CD8-positive, alpha-beta memory T cell (primary cell): ENCODE results near the gene GALNT10. TPM values are rescaled to one million over a fixed set of nuclear protein-coding genes. Genes with fewer than 3 reads are reported as not detected.
A peak's percentile ranks its signal among the peaks of the same experiment; 100 is the strongest.

ENCODE experiments used
- CTCF ChIA-PET: fragments of 350-600 bp; sonication (Branson Sonifier 250); formaldehyde crosslinking; loops from one replicate; lab custom pipeline; 2021; ENCODE audit warnings: antibody characterized with exemption; lab: Charles Lee
- POLR2A ChIA-PET: fragments of 350-600 bp; sonication (Branson Sonifier 250); formaldehyde crosslinking; loops from one replicate; lab custom pipeline; 2021; ENCODE audit warnings: antibody characterized with exemption; lab: Charles Lee
- DNase-seq, 5 donors: peaks; one replicate each; pipeline versions ENCODE4 v3.0.0 to v3.0.0-alpha.2; 2020 to 2022; ENCODE audit warnings: mixed read lengths in 1 of 5
- H3K27ac ChIP-seq: one replicate; pipeline ENCODE4 v1.7.0; 2013; ENCODE audit warnings: low read depth, mild to moderate bottlenecking, low read length, moderate library complexity
- H3K27me3 ChIP-seq: 2 replicates; pipeline ENCODE4 v1.7.0; 2013; ENCODE audit warnings: low read length, mild to moderate bottlenecking; ENCODE audit not compliant: insufficient read depth, poor library complexity, severe bottlenecking
- H3K36me3 ChIP-seq: 2 replicates; pipeline ENCODE4 v1.7.0; 2013; ENCODE audit warnings: mild to moderate bottlenecking, low read length, moderate library complexity; ENCODE audit not compliant: insufficient read depth
- H3K4me1 ChIP-seq: 2 replicates; pipeline ENCODE4 v1.7.0; 2013; ENCODE audit warnings: mild to moderate bottlenecking, low read length, moderate library complexity; ENCODE audit not compliant: insufficient read depth
- H3K4me3 ChIP-seq: 2 replicates; pipeline ENCODE4 v1.7.0; 2013; ENCODE audit warnings: mild to moderate bottlenecking, low read length
- H3K9me3 ChIP-seq: 2 replicates; pipeline ENCODE4 v1.7.0; 2013; ENCODE audit warnings: mild to moderate bottlenecking, low read length
- H3K27ac Mint-ChIP-seq, 8 donors: one replicate each; pipeline ENCODE4 v1.8.0; 2020 to 2021; ENCODE audit warnings: mixed read lengths in 8 of 8, mild to moderate bottlenecking in 6 of 8, inconsistent platforms in 3 of 8, moderate library complexity in 3 of 8
- H3K27me3 Mint-ChIP-seq, 2 donors: one replicate each; pipeline ENCODE4 v1.8.0; 2020 to 2021; ENCODE audit warnings: mixed read lengths in 2 of 2, mild to moderate bottlenecking in 1 of 2, moderate library complexity in 1 of 2
- H3K36me3 Mint-ChIP-seq, 3 donors: one replicate each; pipeline ENCODE4 v1.8.0; 2020 to 2021; ENCODE audit warnings: mixed read lengths in 3 of 3, inconsistent platforms in 1 of 3, mild to moderate bottlenecking in 1 of 3
- H3K4me1 Mint-ChIP-seq, 3 donors: one replicate each; pipeline ENCODE4 v1.8.0; 2020 to 2021; ENCODE audit warnings: mixed read lengths in 3 of 3, inconsistent platforms in 1 of 3, mild to moderate bottlenecking in 1 of 3
- H3K4me3 Mint-ChIP-seq, 7 donors: one replicate each; pipeline ENCODE4 v1.8.0; 2020 to 2021; ENCODE audit warnings: mixed read lengths in 7 of 7, mild to moderate bottlenecking in 6 of 7, moderate library complexity in 4 of 7, inconsistent platforms in 2 of 7
- H3K9me3 Mint-ChIP-seq, 5 donors: one replicate each; pipeline ENCODE4 v1.8.0; 2020 to 2022; ENCODE audit warnings: mixed read lengths in 5 of 5, mild to moderate bottlenecking in 3 of 5, moderate library complexity in 2 of 5, inconsistent platforms in 1 of 5
- polyA plus RNA-seq: library from polyadenylated mRNA; unstranded; fragments of 300-500 nt; fragmentation: Illumina TruSeq; gene quantifications from one replicate; pipeline ENCODE4 v1.2.3, GENCODE V29; 2021
- total RNA-seq, 2 experiments: library from RNA; stranded (reverse); gene quantifications; one replicate each; pipeline ENCODE4 v1.2.3, GENCODE V29; 2021

GALNT10 gene
- total and polyA plus RNA-seq, 3 experiments from 2014 or later: 27.6 to 32.1 (median 28.0) TPM

GRCh38 chr5:154273028-154273617 lies 82.6 kb downstream of the GALNT10 start:
- no peaks in the 10 kb centered on the region for H3K27me3 Mint-ChIP-seq
- ChIA-PET POLR2A (no interaction called here), CTCF (no interaction called here)
- H3K36me3 ChIP-seq: no peaks in the 10 kb centered on the region
- no peaks in the 10 kb centered on the region for H3K9me3 Mint-ChIP-seq
- H3K4me1 Mint-ChIP-seq: peaks cover 43 to 62% (median 50%) of the 10 kb centered on the region in 3 donors
- peaks cover 26% of the 10 kb centered on the region for H3K4me1 ChIP-seq
- peak overlapping the region; percentile 2 to 75 (median 70) for H3K4me3 Mint-ChIP-seq
- DNase-seq: peak in 2 of 5 donors; percentile 1 to 39
- H3K27ac Mint-ChIP-seq: peak overlapping the region; percentile 47 to 93 (median 88)
- no peaks in the 10 kb centered on the region for H3K27me3 ChIP-seq
- peak overlapping the region; percentile 32 for H3K27ac ChIP-seq
- peaks cover 0 to 9% (median 3%) of the 10 kb centered on the region in 3 donors for H3K36me3 Mint-ChIP-seq
- no peak overlapping the region for H3K4me3 ChIP-seq
- no peaks in the 10 kb centered on the region for H3K9me3 ChIP-seq

GRCh38 chr5:154273963-154274827 lies 83.7 kb downstream of the GALNT10 start:
- Mint-ChIP-seq H3K27ac (peak overlapping the region in 7 of 8 donors; percentile 34 to 93 (median 61)), H3K9me3 (no peaks in the 10 kb centered on the region), H3K27me3 (no peaks in the 10 kb centered on the region), H3K4me3 (peak overlapping the region in 2 of 7 donors; percentile 65 to 75), H3K36me3 (peaks cover 0 to 11% (median 1%) of the 10 kb centered on the region in 3 donors), H3K4me1 (peaks cover 44 to 62% (median 60%) of the 10 kb centered on the region in 3 donors)
- CTCF ChIA-PET: no interaction called here
- POLR2A ChIA-PET: no interaction called here
- Histone ChIP-seq H3K27me3 (no peaks in the 10 kb centered on the region), H3K4me1 (peaks cover 26% of the 10 kb centered on the region), H3K27ac (no peak overlapping the region), H3K9me3 (no peaks in the 10 kb centered on the region), H3K4me3 (no peak overlapping the region), H3K36me3 (no peaks in the 10 kb centered on the region)
- no peak for DNase-seq

- peaks cover 44 to 60% (median 60%) of the 10 kb centered on the region in 3 donors for H3K4me1 Mint-ChIP-seq
- no peak overlapping the region for H3K4me3 ChIP-seq
These were observed 84.3 kb downstream of the GALNT10 start for GRCh38 chr5:154274828-154275185.

GRCh38 chr5:154275566-154275965 lies 85.0 kb downstream of the GALNT10 start:
- peaks cover 44 to 60% (median 56%) of the 10 kb centered on the region in 3 donors for H3K4me1 Mint-ChIP-seq
- no peaks in the 10 kb centered on the region for H3K36me3 ChIP-seq
- H3K4me3 ChIP-seq: no peak overlapping the region
- H3K9me3 ChIP-seq: no peaks in the 10 kb centered on the region
- no peak overlapping the region for H3K4me3 Mint-ChIP-seq
- ChIA-PET POLR2A (no interaction called here), CTCF (no interaction called here)
- H3K9me3 Mint-ChIP-seq: no peaks in the 10 kb centered on the region
- H3K36me3 Mint-ChIP-seq: peaks cover 0 to 11% (median 0%) of the 10 kb centered on the region in 3 donors
- no peak for DNase-seq
- H3K27ac ChIP-seq: no peak overlapping the region
- H3K27ac Mint-ChIP-seq: peak overlapping the region in 3 of 8 donors; percentile 4 to 34 (median 7)
- peaks cover 26% of the 10 kb centered on the region for H3K4me1 ChIP-seq
- no peaks in the 10 kb centered on the region for H3K27me3 ChIP-seq
- H3K27me3 Mint-ChIP-seq: no peaks in the 10 kb centered on the region

More at GRCh38 chr5:154274828-154275185, 84.3 kb downstream of the GALNT10 start:
- H3K27me3 Mint-ChIP-seq: no peaks in the 10 kb centered on the region
- no peaks in the 10 kb centered on the region for H3K9me3 Mint-ChIP-seq
- H3K4me3 Mint-ChIP-seq: no peak overlapping the region
- Histone ChIP-seq H3K27me3 (no peaks in the 10 kb centered on the region), H3K27ac (no peak overlapping the region), H3K36me3 (no peaks in the 10 kb centered on the region), H3K9me3 (no peaks in the 10 kb centered on the region), H3K4me1 (peaks cover 26% of the 10 kb centered on the region)
- peaks cover 0 to 11% (median 1%) of the 10 kb centered on the region in 3 donors for H3K36me3 Mint-ChIP-seq
- ChIA-PET POLR2A (no interaction called here), CTCF (no interaction called here)
- H3K27ac Mint-ChIP-seq: peak overlapping the region in 2 of 8 donors; percentile 2 to 28
- no peak for DNase-seq

- ChIA-PET CTCF (no interaction called here), POLR2A (no interaction called here)
- Histone ChIP-seq H3K4me1 (peaks cover 26% of the 10 kb centered on the region), H3K36me3 (no peaks in the 10 kb centered on the region), H3K27me3 (no peaks in the 10 kb centered on the region), H3K9me3 (no peaks in the 10 kb centered on the region), H3K27ac (no peak overlapping the region), H3K4me3 (no peak overlapping the region)
- no peaks in the 10 kb centered on the region for H3K9me3 Mint-ChIP-seq
- H3K36me3 Mint-ChIP-seq: peaks cover 0 to 11% (median 0%) of the 10 kb centered on the region in 3 donors
- no peak overlapping the region for H3K4me3 Mint-ChIP-seq
- peak overlapping the region in 3 of 8 donors; percentile 20 to 72 (median 41) for H3K27ac Mint-ChIP-seq
- H3K27me3 Mint-ChIP-seq: no peaks in the 10 kb centered on the region
- no peak for DNase-seq
- H3K4me1 Mint-ChIP-seq: peaks cover 43 to 58% (median 52%) of the 10 kb centered on the region in 3 donors
These were observed 85.9 kb downstream of the GALNT10 start for GRCh38 chr5:154276261-154276972.

DNA sequence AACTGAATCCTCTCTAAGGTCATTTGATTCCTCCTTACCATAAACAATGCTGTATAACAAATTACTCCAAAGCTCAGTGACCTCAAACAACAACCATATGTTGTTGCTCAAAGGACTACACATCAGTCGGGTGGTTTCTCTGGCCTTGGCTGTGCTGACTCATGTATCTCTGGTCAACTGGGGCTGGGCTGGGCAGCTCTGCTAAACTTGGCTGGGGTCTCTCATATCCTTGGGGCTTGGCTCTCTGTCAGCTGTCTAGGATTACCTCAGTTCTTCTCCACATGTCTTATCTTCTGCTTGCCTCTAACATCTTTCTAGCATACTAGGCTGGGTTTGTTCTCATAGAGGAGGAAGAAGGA lies 86.4 kb downstream of the GALNT10 start:
- H3K4me1 Mint-ChIP-seq: peaks cover 39 to 58% (median 46%) of the 10 kb centered on the region in 3 donors

GRCh38 chr5:154277499-154277898 lies 87.0 kb downstream of the GALNT10 start:
- Histone ChIP-seq H3K27ac (no peak overlapping the region), H3K4me3 (no peak overlapping the region), H3K9me3 (no peaks in the 10 kb centered on the region), H3K27me3 (no peaks in the 10 kb centered on the region), H3K36me3 (no peaks in the 10 kb centered on the region), H3K4me1 (peaks cover 16% of the 10 kb centered on the region)
- ChIA-PET CTCF (no interaction called here), POLR2A (interaction anchor here (0.6 kb wide), 1 partner anchor 12 kb away, joined by 6 read pairs; no protein-coding TSS in a partner anchor)
- Mint-ChIP-seq H3K27ac (peak overlapping the region in 2 of 8 donors; percentile 55 to 72), H3K4me3 (no peak overlapping the region), H3K4me1 (peaks cover 35 to 58% (median 45%) of the 10 kb centered on the region in 3 donors), H3K9me3 (no peaks in the 10 kb centered on the region), H3K36me3 (peaks cover 0 to 13% (median 0%) of the 10 kb centered on the region in 3 donors), H3K27me3 (no peaks in the 10 kb centered on the region)
- DNase-seq: no peak

More for the DNA sequence above, 86.4 kb downstream of the GALNT10 start:
- peak overlapping the region in 3 of 8 donors; percentile 18 to 72 (median 28) for H3K27ac Mint-ChIP-seq
- ChIA-PET POLR2A (no interaction called here), CTCF (no interaction called here)
- H3K9me3 Mint-ChIP-seq: no peaks in the 10 kb centered on the region
- Histone ChIP-seq H3K36me3 (no peaks in the 10 kb centered on the region), H3K27me3 (no peaks in the 10 kb centered on the region), H3K4me1 (peaks cover 21% of the 10 kb centered on the region), H3K9me3 (no peaks in the 10 kb centered on the region), H3K27ac (no peak overlapping the region), H3K4me3 (no peak overlapping the region)
- H3K36me3 Mint-ChIP-seq: peaks cover 0 to 11% (median 0%) of the 10 kb centered on the region in 3 donors
- no peaks in the 10 kb centered on the region for H3K27me3 Mint-ChIP-seq
- no peak for DNase-seq
- H3K4me3 Mint-ChIP-seq: no peak overlapping the region
